WTC11 (cell line): Measurements from ENCODE around the gene DGKQ. TPM values are rescaled to one million over a fixed set of nuclear protein-coding genes. Genes with fewer than 3 reads are reported as not detected.

Experiments
- ATAC-seq: fragments of 200-7000 bp; cut with Tn5 transposase; 2 replicates; pipeline ENCODE4 v1.10.0; 2021; ENCODE audit warnings: mild to moderate bottlenecking, moderate library complexity
- CTCF ChIA-PET: fragments of 300-600 bp; sonication (Branson Sonifier 250); formaldehyde crosslinking; loops from one replicate; lab custom pipeline; 2021; ENCODE audit warnings: antibody characterized with exemption; lab: Charles Lee
- POLR2A ChIA-PET: fragments of 350-600 bp; sonication (Branson Sonifier 250); formaldehyde crosslinking; loops from one replicate; lab custom pipeline; 2021; ENCODE audit warnings: antibody characterized with exemption; lab: Charles Lee
- DNase-seq: peaks from one replicate; pipeline ENCODE4 v3.0.0; 2021; ENCODE audit warnings: low spot score
- H3K27ac Mint-ChIP-seq: 2 replicates; pipeline ENCODE4 v1.8.0; 2021; ENCODE audit warnings: mixed read lengths
- H3K27me3 Mint-ChIP-seq: 2 replicates; pipeline ENCODE4 v1.8.0; 2021; ENCODE audit warnings: low read depth, mild to moderate bottlenecking, moderate library complexity, mixed read lengths
- H3K36me3 Mint-ChIP-seq: 2 replicates; pipeline ENCODE4 v1.8.0; 2021; ENCODE audit warnings: mixed read lengths
- H3K4me1 Mint-ChIP-seq: 2 replicates; pipeline ENCODE4 v1.8.0; 2022; ENCODE audit warnings: mixed read lengths
- H3K4me3 Mint-ChIP-seq: 2 replicates; pipeline ENCODE4 v1.8.0; 2021; ENCODE audit warnings: mild to moderate bottlenecking, moderate library complexity, mixed read lengths
- H3K9me3 Mint-ChIP-seq: 2 replicates; pipeline ENCODE4 v1.8.0; 2021; ENCODE audit warnings: mixed read lengths
- ATF3 ChIP-seq: sonication (generic); formaldehyde crosslinking; conservative IDR thresholded peaks from 2 replicates; pipeline ENCODE4 v1.8.1; 2022; ENCODE audit warnings: mild to moderate bottlenecking, missing genetic modification reagents
- CBFB ChIP-seq: sonication (generic); formaldehyde crosslinking; IDR thresholded peaks from 2 replicates; pipeline ENCODE4 v1.8.1; 2022; ENCODE audit warnings: mild to moderate bottlenecking, low read depth, missing genetic modification reagents
- CTCF ChIP-seq: fragments of 200-600 bp; IDR thresholded peaks from 2 replicates; pipeline ENCODE4 v1.8.0; 2022; ENCODE audit warnings: antibody characterized with exemption
- FOXK1 ChIP-seq: sonication (generic); formaldehyde crosslinking; IDR thresholded peaks from 2 replicates; pipeline ENCODE4 v1.8.0; 2022; ENCODE audit warnings: mild to moderate bottlenecking, moderate library complexity, missing genetic modification reagents
- FOXP1 ChIP-seq: sonication (generic); formaldehyde crosslinking; IDR thresholded peaks from 2 replicates; pipeline ENCODE4 v1.8.0; 2022; ENCODE audit warnings: missing genetic modification reagents, mild to moderate bottlenecking, moderate library complexity, borderline replicate concordance
- HMGA2 ChIP-seq: fragments of 250-450 bp; sonication (Bioruptor Pico); IDR thresholded peaks from 2 replicates; pipeline ENCODE4 v1.4.0; 2021; ENCODE audit warnings: mild to moderate bottlenecking, moderate library complexity
- HMGXB4 ChIP-seq: sonication (generic); formaldehyde crosslinking; IDR thresholded peaks from 2 replicates; pipeline ENCODE4 v1.8.1; 2023; ENCODE audit warnings: mild to moderate bottlenecking, moderate library complexity, missing genetic modification reagents
- IRF2 ChIP-seq: sonication (generic); formaldehyde crosslinking; IDR thresholded peaks from 2 replicates; pipeline ENCODE4 v1.8.0; 2022; ENCODE audit warnings: low read depth, missing genetic modification reagents, borderline replicate concordance
- MAX ChIP-seq: sonication (generic); formaldehyde crosslinking; IDR thresholded peaks from 2 replicates; pipeline ENCODE4 v1.8.0; 2022; ENCODE audit warnings: mild to moderate bottlenecking, missing genetic modification reagents
- MXD4 ChIP-seq: fragments of 250-450 bp; sonication (Bioruptor Pico); IDR thresholded peaks from 2 replicates; pipeline ENCODE4 v1.8.0; 2021; ENCODE audit warnings: mild to moderate bottlenecking, moderate library complexity, borderline replicate concordance
- MYBL2 ChIP-seq: sonication (generic); formaldehyde crosslinking; IDR thresholded peaks from 2 replicates; pipeline ENCODE4 v1.8.1; 2023; ENCODE audit warnings: mild to moderate bottlenecking, moderate library complexity, missing genetic modification reagents
- NFYB ChIP-seq: sonication (generic); formaldehyde crosslinking; conservative IDR thresholded peaks from 2 replicates; pipeline ENCODE4 v1.8.0; 2022; ENCODE audit warnings: low read depth, missing genetic modification reagents
- PRDM15 ChIP-seq: sonication (generic); formaldehyde crosslinking; IDR thresholded peaks from 2 replicates; pipeline ENCODE4 v1.8.0; 2022; ENCODE audit warnings: missing genetic modification reagents
- RORB ChIP-seq: fragments of 250-450 bp; sonication (Bioruptor Pico); IDR thresholded peaks from 2 replicates; pipeline ENCODE4 v1.9.0; 2021; ENCODE audit warnings: mild to moderate bottlenecking
- SMAD3 ChIP-seq: sonication (generic); formaldehyde crosslinking; IDR thresholded peaks from 2 replicates; pipeline ENCODE4 v1.8.0; 2022; ENCODE audit warnings: missing genetic modification reagents, mild to moderate bottlenecking, borderline replicate concordance
- STAT6 ChIP-seq: sonication (generic); formaldehyde crosslinking; conservative IDR thresholded peaks from 2 replicates; pipeline ENCODE4 v1.8.1; 2023; ENCODE audit warnings: mild to moderate bottlenecking, low read depth, missing genetic modification reagents, moderate library complexity
- TEAD1 ChIP-seq: sonication (generic); formaldehyde crosslinking; IDR thresholded peaks from 2 replicates; pipeline ENCODE4 v1.8.0; 2022; ENCODE audit warnings: mild to moderate bottlenecking, missing genetic modification reagents
- ZNF121 ChIP-seq: sonication (generic); formaldehyde crosslinking; IDR thresholded peaks from 2 replicates; pipeline ENCODE4 v1.8.0; 2023; ENCODE audit warnings: missing genetic modification reagents
- ZNF219 ChIP-seq: sonication (generic); formaldehyde crosslinking; IDR thresholded peaks from 2 replicates; pipeline ENCODE4 v1.8.0; 2023; ENCODE audit warnings: missing genetic modification reagents, mild to moderate bottlenecking, borderline replicate concordance
- ZSCAN18 ChIP-seq: fragments of 250-450 bp; sonication (Bioruptor Pico); IDR thresholded peaks from 2 replicates; pipeline ENCODE4 v2.1.2; 2022; ENCODE audit warnings: mild to moderate bottlenecking, moderate library complexity
- total RNA-seq: library from RNA; stranded (reverse); gene quantifications from 3 replicates; pipeline ENCODE4 v1.2.3, GENCODE V29; 2021

DGKQ gene
- total RNA-seq, 1 experiment from 2014 or later, result 19.3 TPM

- H3K9me3 Mint-ChIP-seq, result no peaks in the 10 kb centered on the region
- ATAC-seq, result no peak
- H3K36me3 Mint-ChIP-seq, result no peaks in the 10 kb centered on the region
- DNase-seq, result no peak
- H3K27me3 Mint-ChIP-seq, result peaks cover 17% of the 10 kb centered on the region
- H3K4me1 Mint-ChIP-seq, result no peaks in the 10 kb centered on the region
- H3K27ac Mint-ChIP-seq, result no peak overlapping the region
- no peak overlapping the region for H3K4me3 Mint-ChIP-seq
- CTCF ChIA-PET, result interaction anchor here (1.1 to 1.3 kb wide), 2 partner anchors 21 to 40 kb away, joined by 3 to 4 read pairs; partner anchors contain the start of gene IDUA
- no peak for TF ChIP-seq MAX
- no peak for TF ChIP-seq CTCF
- no peak for TF ChIP-seq FOXK1 (CRISPR knock-in tag)
- TF ChIP-seq NFYB (CRISPR knock-in tag), result no peak
- no peak for TF ChIP-seq PRDM15
- TF ChIP-seq STAT6 (CRISPR knock-in tag), result no peak
- no peak for TF ChIP-seq ZSCAN18
- TF ChIP-seq IRF2, result no peak
- no peak for TF ChIP-seq RORB (CRISPR knock-in tag)
- TF ChIP-seq HMGXB4 (CRISPR knock-in tag), result no peak
- no peak for TF ChIP-seq SMAD3 (CRISPR knock-in tag)
- no peak for TF ChIP-seq CBFB (CRISPR knock-in tag)
- no peak for TF ChIP-seq MXD4 (CRISPR knock-in tag)
- no peak for TF ChIP-seq ATF3 (CRISPR knock-in tag)
- TF ChIP-seq TEAD1 (CRISPR knock-in tag), result no peak
- TF ChIP-seq HMGA2 (CRISPR knock-in tag), result no peak
- TF ChIP-seq ZNF219, result no peak
- TF ChIP-seq MYBL2, result no peak
- no peak for TF ChIP-seq ZNF121 (CRISPR knock-in tag)
- no peak for TF ChIP-seq FOXP1 (CRISPR knock-in tag)
- POLR2A ChIA-PET, result no interaction called here
These were observed 6.9 kb downstream of the DGKQ start for GRCh38 chr4:966266-967112.
